Measurements from ENCODE around the gene MUC4.
"Not testable (repeated sequence)": the region's sequence is repeated elsewhere in the genome, so short reads cannot be mapped to it uniquely, and the experiment has no call there.

MUC4 gene

GRCh38 chr3:195718477-195718984 lies 93.2 kb downstream of the MUC4 start:
- DNase-seq (ENCODE audit: low read depth in 2 of 2), result no peak

- DNase-seq (ENCODE audit: low read depth in 2 of 2), result no peak
These were observed 93.8 kb downstream of the MUC4 start for GRCh38 chr3:195717852-195718476.

GRCh38 chr3:195717416-195717815 lies 94.3 kb downstream of the MUC4 start:
- no peak for DNase-seq (ENCODE audit: low read depth in 2 of 2)

- DNase-seq (ENCODE audit: low read depth in 2 of 2), result peak in 1 of 2 donors; percentile 46
These were observed 96.0 kb downstream of the MUC4 start for GRCh38 chr3:195715583-195716266.

GRCh38 chr3:195715134-195715533 lies 96.6 kb downstream of the MUC4 start:
- DNase-seq (ENCODE audit: low read depth in 2 of 2), result no peak

GRCh38 chr3:195714380-195715011 lies 97.2 kb downstream of the MUC4 start:
- no peak for DNase-seq (ENCODE audit: low read depth in 2 of 2)

GRCh38 chr3:195713150-195713549 lies 98.6 kb downstream of the MUC4 start:
- DNase-seq (ENCODE audit: low read depth in 2 of 2), result not testable (repeated sequence)

- not testable (repeated sequence) for DNase-seq (ENCODE audit: low read depth in 2 of 2)
These were observed 99.2 kb downstream of the MUC4 start for GRCh38 chr3:195712535-195712910.

GRCh38 chr3:195711813-195712534 lies 99.8 kb downstream of the MUC4 start:
- DNase-seq (ENCODE audit: low read depth in 2 of 2), result no peak

- not testable (repeated sequence) for DNase-seq (ENCODE audit: low read depth in 2 of 2)
These were observed 100.5 kb downstream of the MUC4 start for GRCh38 chr3:195711091-195711812.

GRCh38 chr3:195710126-195710905 lies 101.4 kb downstream of the MUC4 start:
- not testable (repeated sequence) for DNase-seq (ENCODE audit: low read depth in 2 of 2)

GRCh38 chr3:195709676-195710085 lies 102.0 kb downstream of the MUC4 start:
- DNase-seq (ENCODE audit: low read depth in 2 of 2), result no peak

GRCh38 chr3:195708626-195709481 lies 102.9 kb downstream of the MUC4 start:
- DNase-seq (ENCODE audit: low read depth in 2 of 2), result no peak

- DNase-seq (ENCODE audit: low read depth in 2 of 2), result no peak
These were observed 103.7 kb downstream of the MUC4 start for GRCh38 chr3:195708061-195708460.

GRCh38 chr3:195705081-195705991 lies 106.4 kb downstream of the MUC4 start:
- DNase-seq (ENCODE audit: low read depth in 2 of 2), result no peak

GRCh38 chr3:195704433-195704999 lies 107.2 kb downstream of the MUC4 start:
- no peak for DNase-seq (ENCODE audit: low read depth in 2 of 2)

GRCh38 chr3:195703776-195704175 lies 108.0 kb downstream of the MUC4 start:
- DNase-seq (ENCODE audit: low read depth in 2 of 2), result no peak
